Breast epithelium (tissue), 3 donors: ENCODE measurements around the gene GPER1.

Experiments used
- POLR2AphosphoS5 ChIP-seq, 3 donors: sonication (generic); formaldehyde crosslinking; IDR thresholded peaks; one replicate each; pipeline ENCODE4 v1.6.1; 2017; ENCODE audit warnings: antibody characterized with exemption in 3 of 3
- TF ChIP-seq, protein P1 (sequence below), 3 donors: fragments of 450-650 bp; IDR thresholded peaks; one replicate each; pipeline ENCODE4 v1.5.1; 2016 to 2017; ENCODE audit warnings: antibody characterized with exemption in 3 of 3, mild to moderate bottlenecking in 3 of 3, moderate library complexity in 3 of 3

DNA sequence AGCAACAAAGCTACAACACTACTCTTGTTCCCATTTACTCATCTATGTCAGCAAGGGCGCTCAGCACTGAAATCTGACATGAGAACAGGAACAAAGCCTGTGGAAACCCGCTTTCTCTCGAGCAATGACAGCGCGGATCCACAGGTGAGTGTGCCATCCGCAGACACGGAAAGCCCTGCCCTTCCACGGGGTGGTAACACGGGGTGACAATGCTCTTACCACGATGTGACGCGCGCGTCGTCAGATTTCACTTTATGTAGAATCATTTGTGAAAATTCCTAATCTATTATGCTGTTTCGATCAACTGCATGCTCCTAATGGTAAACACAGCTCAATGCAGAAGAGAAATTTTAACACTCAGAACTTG, 37.7 kb downstream of the GPER1 start:
- no peak for TF ChIP-seq POLR2AphosphoS5 (IDR thresholded peaks at IDR 0.05)
- TF ChIP-seq, protein P1, sequence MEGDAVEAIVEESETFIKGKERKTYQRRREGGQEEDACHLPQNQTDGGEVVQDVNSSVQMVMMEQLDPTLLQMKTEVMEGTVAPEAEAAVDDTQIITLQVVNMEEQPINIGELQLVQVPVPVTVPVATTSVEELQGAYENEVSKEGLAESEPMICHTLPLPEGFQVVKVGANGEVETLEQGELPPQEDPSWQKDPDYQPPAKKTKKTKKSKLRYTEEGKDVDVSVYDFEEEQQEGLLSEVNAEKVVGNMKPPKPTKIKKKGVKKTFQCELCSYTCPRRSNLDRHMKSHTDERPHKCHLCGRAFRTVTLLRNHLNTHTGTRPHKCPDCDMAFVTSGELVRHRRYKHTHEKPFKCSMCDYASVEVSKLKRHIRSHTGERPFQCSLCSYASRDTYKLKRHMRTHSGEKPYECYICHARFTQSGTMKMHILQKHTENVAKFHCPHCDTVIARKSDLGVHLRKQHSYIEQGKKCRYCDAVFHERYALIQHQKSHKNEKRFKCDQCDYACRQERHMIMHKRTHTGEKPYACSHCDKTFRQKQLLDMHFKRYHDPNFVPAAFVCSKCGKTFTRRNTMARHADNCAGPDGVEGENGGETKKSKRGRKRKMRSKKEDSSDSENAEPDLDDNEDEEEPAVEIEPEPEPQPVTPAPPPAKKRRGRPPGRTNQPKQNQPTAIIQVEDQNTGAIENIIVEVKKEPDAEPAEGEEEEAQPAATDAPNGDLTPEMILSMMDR (IDR thresholded peaks at IDR 0.05), result no peak
